ENCODE data around the gene KDM5C. TPM values are rescaled to one million over a fixed set of nuclear protein-coding genes. Genes with fewer than 3 reads are reported as not detected.

KDM5C gene
- total and polyA plus RNA-seq, 9 of the 15 experiments (the other 6 are each of a cell fraction or from before 2014, with no cell fraction given): 0.62 to 136 (median 52.4) TPM

GRCh38 chrX:53255738-53256191 is 30.8 kb upstream of the KDM5C start (continued):
- TF ChIP-seq ZBTB40 (IDR thresholded peaks at IDR 0.05) (no peak), ZBTB40 (CRISPR knock-in tag; IDR thresholded peaks at IDR 0.05) (no peak), HDAC6 (IDR thresholded peaks at IDR 0.05; ENCODE audit: low read depth, low read length) (no peak), ZNF830 (CRISPR knock-in tag; IDR thresholded peaks at IDR 0.05) (no peak), TAF1 (IDR thresholded peaks at IDR 0.05; ENCODE audit: control insufficient read depth, extremely low read depth, insufficient read depth, low read length, severe bottlenecking) (peak; percentile 71), NFE2 (IDR thresholded peaks at IDR 0.05; ENCODE audit: low read depth) (peak; percentile 18; the same call in 1 of the 2 replicates), NCOA1 (IDR thresholded peaks at IDR 0.05; ENCODE audit: low read depth) (no peak; the same call in 1 of the 2 replicates), TAF7 (tag; IDR thresholded peaks at IDR 0.05) (no peak), VEZF1 (CRISPR knock-in tag; IDR thresholded peaks at IDR 0.05) (peak; percentile 97), L3MBTL2 (IDR thresholded peaks at IDR 0.05) (no peak), BMI1 (IDR thresholded peaks at IDR 0.05; ENCODE audit: low read length) (no peak), HINFP (tag; conservative IDR thresholded peaks at IDR 0.05; ENCODE audit: low read depth) (no peak), NFATC3 (IDR thresholded peaks at IDR 0.05) (no peak), ZNF239 (CRISPR knock-in tag; IDR thresholded peaks at IDR 0.05) (no peak), ZNF140 (CRISPR knock-in tag; IDR thresholded peaks at IDR 0.05) (no peak), KLF16 (IDR thresholded peaks at IDR 0.05) (peak; percentile 93), RFX1 (IDR thresholded peaks at IDR 0.05) (no peak), DNMT1 (IDR thresholded peaks at IDR 0.05) (no peak), CBX3 (IDR thresholded peaks at IDR 0.05; ENCODE audit: borderline replicate concordance in 1 of 2, low read length in 2 of 2) (peak in 1 of 2 experiments; percentile 17; a peak in 1 of 3 replicates)
